D721Med (cell line): ENCODE results near the gene RIBC2.

Experiments used
- DNase-seq: peaks from one replicate; pipeline ENCODE4 v3.0.0; 2011; ENCODE audit warnings: low spot score; ENCODE audit not compliant: insufficient read length
- FAIRE-seq: peaks from 2 replicates; lab custom pipeline; 2011; peaks lifted over from hg19 to GRCh38; lab: Jason Lieb, UNC
- CTCF ChIP-seq: IDR thresholded peaks from 2 replicates; pipeline ENCODE4 v1.5.1; 2012; ENCODE audit warnings: mild to moderate bottlenecking, control low read depth; ENCODE audit not compliant: insufficient read depth; ENCODE audit errors: missing control alignments

RIBC2 gene

GRCh38 chr22:45424241-45424731 lies 10.8 kb downstream of the RIBC2 start:
- TF ChIP-seq CTCF: no peak
- DNase-seq (no peak), FAIRE-seq (no peak)

- TF ChIP-seq CTCF: no peak
- no peak for DNase-seq
- FAIRE-seq: no peak
Measured at GRCh38 chr22:45425101-45425500, 11.6 kb downstream of the RIBC2 start.

- no peak for TF ChIP-seq CTCF
- FAIRE-seq (no peak), DNase-seq (no peak)
Measured at GRCh38 chr22:45425531-45426265, 12.2 kb downstream of the RIBC2 start.

- no peak for TF ChIP-seq CTCF
- DNase-seq: no peak
- no peak for FAIRE-seq
Measured at GRCh38 chr22:45426387-45426786, 12.9 kb downstream of the RIBC2 start.

GRCh38 chr22:45427114-45427513 lies 13.6 kb downstream of the RIBC2 start:
- no peak for TF ChIP-seq CTCF
- FAIRE-seq (no peak), DNase-seq (no peak)

DNA sequence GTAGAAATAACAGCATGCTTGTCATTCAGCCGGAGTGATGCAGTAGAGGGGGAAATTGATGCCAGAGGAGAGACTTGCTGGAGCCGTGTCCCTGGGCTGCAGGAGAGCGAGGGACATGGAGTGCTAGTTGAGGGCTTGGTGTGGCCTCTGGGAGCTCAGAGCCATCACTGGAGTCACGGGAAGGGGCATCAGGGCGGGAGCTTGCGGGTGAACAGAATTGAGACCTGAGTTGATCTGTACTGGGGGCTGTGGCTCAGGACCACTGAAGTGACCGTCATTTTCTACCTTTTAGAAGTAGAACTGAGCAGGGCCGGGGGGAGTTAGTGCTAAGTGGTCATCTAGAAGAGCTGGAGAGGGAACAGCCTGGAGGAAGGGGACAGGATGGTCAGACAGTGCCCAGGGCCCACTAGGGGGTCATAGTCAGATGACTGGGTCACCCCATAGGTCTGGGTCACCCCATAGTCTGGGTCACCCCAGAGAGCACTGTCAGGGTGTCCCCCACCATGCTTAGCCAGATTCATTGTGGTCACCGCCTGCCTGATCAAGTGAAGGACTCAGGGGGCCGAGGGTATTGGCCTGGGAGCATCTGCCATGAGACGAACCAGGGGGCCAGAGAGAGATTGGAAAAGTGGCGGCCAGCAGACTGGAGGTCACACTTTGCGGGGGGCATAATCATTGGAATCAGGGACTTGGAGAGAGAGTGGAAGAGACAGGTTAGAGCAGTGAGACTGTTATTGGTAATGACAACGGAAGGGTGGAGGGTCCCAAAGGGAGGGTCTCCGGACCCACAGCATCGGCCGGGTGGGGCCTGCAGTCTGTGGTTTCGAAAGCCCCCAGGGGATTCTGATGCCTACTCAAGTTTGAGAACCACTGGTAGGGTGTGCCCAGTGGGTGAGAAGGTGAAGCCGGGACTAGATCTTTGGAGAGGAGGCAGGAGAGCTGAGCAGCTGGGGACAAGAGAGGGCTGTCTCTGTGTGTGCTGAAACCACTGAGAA lies 15.2 kb downstream of the RIBC2 start:
- DNase-seq (no peak), FAIRE-seq (no peak)
- TF ChIP-seq CTCF: no peak
